ENCODE data around the gene CSRNP3.
"Not testable (repeated sequence)": the region's sequence is repeated elsewhere in the genome, so short reads cannot be mapped to it uniquely, and the experiment has no call there.

CSRNP3 gene

DNA sequence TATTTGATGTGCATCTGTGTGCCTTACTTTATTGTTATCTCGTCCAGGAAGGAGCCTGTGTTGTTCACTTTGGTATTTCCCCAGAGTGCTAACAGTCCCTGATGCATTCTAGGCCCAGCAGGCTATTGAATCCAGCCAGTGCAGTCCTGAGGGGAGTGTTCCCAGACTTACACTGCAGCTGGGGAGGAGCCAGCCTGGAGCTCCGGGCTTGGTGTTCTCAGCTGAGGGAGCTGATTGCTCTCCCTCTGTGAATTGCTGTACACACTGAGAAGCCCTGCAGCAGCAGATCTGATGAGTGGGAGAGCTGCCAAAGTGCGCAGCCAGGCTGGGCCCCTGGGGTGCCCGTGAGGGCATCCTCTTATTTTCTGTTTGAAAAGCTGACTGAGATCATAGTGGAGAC lies 165.4 kb downstream of the CSRNP3 start:
- DNase-seq (ENCODE audit: low read depth): no peak

- no peak for DNase-seq (ENCODE audit: low read depth)
Observed at GRCh38 chr2:165635532-165635931, 166.0 kb downstream of the CSRNP3 start.

GRCh38 chr2:165636959-165637358 lies 167.5 kb downstream of the CSRNP3 start:
- DNase-seq (ENCODE audit: low read depth): no peak

GRCh38 chr2:165637396-165637795 lies 167.9 kb downstream of the CSRNP3 start:
- no peak for DNase-seq (ENCODE audit: low read depth)

DNA sequence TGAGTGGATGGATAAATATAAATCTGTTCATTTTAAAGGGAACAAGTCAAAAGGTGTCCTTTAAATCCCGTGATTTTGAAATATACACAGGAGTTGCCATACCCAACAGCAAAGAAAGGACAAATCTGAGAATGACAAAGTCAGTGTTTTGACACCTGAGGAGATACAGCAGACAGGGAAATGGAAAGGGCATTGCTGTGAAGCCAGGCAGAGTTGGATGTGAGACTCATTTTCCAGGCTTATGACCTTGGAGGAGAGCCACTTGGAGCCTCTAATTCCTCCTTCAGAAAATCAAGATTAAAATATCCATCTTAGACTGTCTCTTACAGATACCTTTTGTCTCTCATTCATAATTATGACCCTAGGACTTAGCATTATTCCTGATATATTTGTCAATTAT lies 170.0 kb downstream of the CSRNP3 start:
- DNase-seq (ENCODE audit: low read depth): no peak

DNA sequence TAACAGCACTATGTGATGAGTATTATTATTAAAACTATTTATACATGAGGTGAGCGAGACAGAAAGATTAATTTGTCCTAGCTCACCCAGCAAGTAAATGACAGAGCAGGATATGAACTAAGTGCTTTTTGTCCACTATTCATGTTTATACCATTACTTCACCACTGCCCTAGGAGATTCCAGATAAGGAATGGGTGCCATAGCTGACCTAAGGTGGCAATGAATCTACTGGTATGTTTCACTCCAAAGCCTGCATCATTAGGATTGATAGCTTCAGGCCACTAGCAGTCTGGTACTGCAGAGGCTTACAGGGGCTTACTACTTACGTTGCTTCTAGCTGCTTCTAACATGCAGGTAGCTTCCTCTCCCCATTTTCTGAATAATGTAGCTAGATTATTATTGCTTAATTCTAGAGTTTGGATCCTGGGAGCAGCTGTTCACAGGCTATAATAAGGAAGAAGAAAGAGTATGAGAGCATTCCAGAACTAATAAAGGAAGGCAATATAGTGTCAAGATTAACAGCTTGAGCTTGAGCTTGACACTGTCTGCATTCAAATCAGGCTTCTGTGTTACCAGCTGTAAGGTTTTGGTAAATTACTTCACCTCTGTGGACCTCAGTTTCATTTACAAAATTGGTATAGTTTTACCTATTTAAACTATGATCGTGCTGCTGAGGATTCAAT lies 170.9 kb downstream of the CSRNP3 start:
- no peak for DNase-seq (ENCODE audit: low read depth)

- no peak for DNase-seq (ENCODE audit: low read depth)
Observed at GRCh38 chr2:165645930-165646831, 176.7 kb downstream of the CSRNP3 start.

- no peak for DNase-seq (ENCODE audit: low read depth)
Observed at GRCh38 chr2:165647409-165647808, 177.9 kb downstream of the CSRNP3 start.

- DNase-seq (ENCODE audit: low read depth): no peak
Observed at GRCh38 chr2:165648801-165649200, 179.3 kb downstream of the CSRNP3 start.

DNA sequence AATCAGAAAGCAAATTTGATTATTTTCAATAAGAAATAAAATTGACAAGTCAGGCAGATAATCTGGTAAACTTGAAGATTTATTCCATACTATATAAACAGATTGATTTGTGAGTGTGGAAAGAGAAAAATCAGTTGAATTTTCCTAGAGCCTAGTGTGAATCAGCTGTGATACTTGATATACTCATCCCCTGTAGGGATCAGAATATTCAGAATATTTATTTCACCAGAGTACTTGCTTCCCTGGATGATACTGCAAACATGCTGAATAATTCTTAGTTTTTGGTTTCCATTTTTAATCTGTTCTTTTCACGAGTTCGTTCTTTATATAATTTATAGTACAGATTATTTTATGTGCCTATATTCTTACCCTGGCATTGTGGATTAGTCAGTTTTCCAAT lies 181.7 kb downstream of the CSRNP3 start:
- no peak for DNase-seq (ENCODE audit: low read depth)

DNA sequence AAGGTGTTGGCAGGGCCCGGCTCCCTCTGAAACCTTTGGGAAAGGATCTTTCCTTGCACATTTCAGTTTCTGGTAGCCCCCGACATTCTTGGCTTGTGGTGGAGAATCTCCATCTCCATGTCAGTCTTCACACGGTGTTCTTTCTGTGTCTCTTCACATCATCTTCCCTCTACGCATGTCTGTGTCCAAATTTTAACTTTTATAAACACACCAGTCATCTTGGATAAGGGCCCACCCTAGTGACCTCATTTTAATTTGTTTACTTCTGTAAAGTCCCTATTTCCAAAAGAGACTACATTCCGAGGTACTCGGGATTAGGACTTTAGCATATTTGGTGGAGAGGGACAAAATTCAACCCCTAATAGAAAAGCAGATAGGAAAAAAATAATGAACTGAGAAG lies 186.2 kb downstream of the CSRNP3 start:
- DNase-seq (ENCODE audit: low read depth): no peak

GRCh38 chr2:165660361-165660760 lies 190.9 kb downstream of the CSRNP3 start:
- DNase-seq (ENCODE audit: low read depth): no peak

- DNase-seq (ENCODE audit: low read depth): no peak
Observed at GRCh38 chr2:165662720-165663119, 193.2 kb downstream of the CSRNP3 start.

- no peak for DNase-seq (ENCODE audit: low read depth)
Observed at GRCh38 chr2:165665614-165666013, 196.1 kb downstream of the CSRNP3 start.

DNA sequence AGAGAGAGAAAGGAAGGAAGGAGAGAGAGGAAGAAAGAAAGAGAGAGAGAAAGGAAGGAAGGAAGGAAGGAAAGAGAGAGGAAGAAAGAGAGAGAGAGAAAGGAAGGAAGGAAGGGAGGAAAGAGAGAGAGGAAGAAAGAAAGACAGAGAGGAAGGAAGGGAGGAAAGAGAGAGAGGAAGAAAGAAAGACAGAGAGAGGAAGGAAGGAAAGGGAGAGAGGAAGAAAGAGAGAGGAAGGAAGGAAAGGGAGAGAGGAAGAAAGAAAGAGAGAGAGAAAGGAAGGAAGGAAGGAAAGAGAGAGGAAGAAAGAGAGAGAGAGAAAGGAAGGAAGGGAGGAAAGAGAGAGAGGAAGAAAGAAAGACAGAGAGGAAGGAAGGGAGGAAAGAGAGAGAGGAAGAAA lies 196.6 kb downstream of the CSRNP3 start:
- DNase-seq (ENCODE audit: low read depth): not testable (repeated sequence)

- no peak for DNase-seq (ENCODE audit: low read depth)
Observed at GRCh38 chr2:165666605-165667004, 197.1 kb downstream of the CSRNP3 start.

DNA sequence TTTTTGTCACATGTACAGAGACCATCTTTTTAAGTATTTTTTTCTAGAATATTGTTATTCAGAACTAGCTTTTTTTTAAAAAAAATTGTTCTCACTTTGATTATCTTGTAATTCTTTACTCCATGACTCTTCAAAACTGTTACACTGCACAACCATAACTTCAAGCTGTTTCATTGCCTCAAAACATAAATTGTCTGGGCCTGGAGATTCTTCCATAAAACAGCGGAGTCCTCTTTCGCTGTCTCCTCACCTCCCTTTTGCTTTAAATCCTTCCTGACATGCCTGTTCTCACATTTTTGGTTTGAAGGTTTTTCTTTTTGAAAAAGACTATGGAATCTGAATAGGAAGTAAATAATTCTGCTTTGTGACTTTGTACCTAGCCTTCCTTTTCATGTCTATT lies 197.9 kb downstream of the CSRNP3 start:
- no peak for DNase-seq (ENCODE audit: low read depth)

- DNase-seq (ENCODE audit: low read depth): no peak
Observed at GRCh38 chr2:165674780-165675179, 205.3 kb downstream of the CSRNP3 start.

GRCh38 chr2:165675551-165675968 lies 206.1 kb downstream of the CSRNP3 start:
- DNase-seq (ENCODE audit: low read depth): no peak

GRCh38 chr2:165678882-165679281 lies 209.4 kb downstream of the CSRNP3 start:
- no peak for DNase-seq (ENCODE audit: low read depth)

GRCh38 chr2:165679621-165680020 lies 210.1 kb downstream of the CSRNP3 start:
- DNase-seq (ENCODE audit: low read depth): no peak

DNA sequence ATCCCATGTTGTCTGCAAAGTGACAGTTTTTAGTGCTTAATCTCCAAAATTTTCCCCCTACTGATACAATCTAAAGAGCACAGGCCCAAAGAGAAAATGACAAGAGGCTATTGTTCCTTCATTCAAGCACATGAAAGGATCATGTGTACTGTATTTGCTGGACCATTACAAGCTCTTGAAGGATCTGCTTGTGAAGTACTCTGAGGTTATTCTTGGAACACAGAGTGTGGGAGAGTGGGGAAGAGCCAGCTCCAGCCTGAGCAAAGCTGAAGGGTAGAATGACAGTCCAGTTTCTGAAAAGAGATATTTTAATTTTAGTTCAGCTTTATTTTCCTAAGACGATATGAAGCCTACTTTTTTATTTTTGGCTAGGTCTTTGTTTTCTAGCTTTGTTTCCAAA lies 212.3 kb downstream of the CSRNP3 start:
- no peak for DNase-seq (ENCODE audit: low read depth)

GRCh38 chr2:165682546-165682945 lies 213.0 kb downstream of the CSRNP3 start:
- no peak for DNase-seq (ENCODE audit: low read depth)

Data from stimulated activated CD8-positive, alpha-beta memory T cell treated with anti-CD3 and anti-CD28 coated beads, Interleukin-15, amount 100 ng/mL, for 24 hours (primary cell).